Kidney (tissue), 14 donors: ENCODE measurements around the gene JPT2. TPM values are rescaled to one million over a fixed set of nuclear protein-coding genes. Genes with fewer than 3 reads are reported as not detected.

ENCODE experiments used
- DNase-seq, 5 donors: peaks; one replicate each; pipeline ENCODE4 v3.0.0-alpha.2; 2013 to 2020
- FAIRE-seq: peaks from 2 replicates; lab custom pipeline; 2012; peaks lifted over from hg19 to GRCh38; lab: Jason Lieb, UNC
- H3K27ac ChIP-seq, 2 donors: one replicate each; pipeline ENCODE4 v1.7.0; 2013; ENCODE audit warnings: low read depth in 2 of 2, low read length in 2 of 2, inconsistent platforms in 1 of 2
- H3K27me3 ChIP-seq: one replicate; pipeline ENCODE4 v1.7.1; 2013; ENCODE audit warnings: low read length, inconsistent platforms; ENCODE audit not compliant: control insufficient read depth, insufficient read depth
- H3K36me3 ChIP-seq, 3 donors: one replicate each; pipeline versions ENCODE4 v1.7.0 to v1.7.1; 2013; ENCODE audit warnings: low read length in 3 of 3, control low read depth in 1 of 3, inconsistent platforms in 1 of 3; ENCODE audit not compliant: insufficient read depth in 3 of 3, control insufficient read depth in 2 of 3
- H3K4me1 ChIP-seq, 3 donors: one replicate each; pipeline versions ENCODE4 v1.7.0 to v1.7.1; 2013; ENCODE audit warnings: low read length in 3 of 3, inconsistent platforms in 1 of 3, low read depth in 1 of 3; ENCODE audit not compliant: control insufficient read depth in 2 of 3, insufficient read depth in 2 of 3
- H3K4me3 ChIP-seq, 3 donors: one replicate each; pipeline versions ENCODE4 v1.7.0 to v1.8.1; 2013; ENCODE audit warnings: low read length in 3 of 3, control low read depth in 1 of 3, inconsistent platforms in 1 of 3
- H3K9ac ChIP-seq, 3 donors: one replicate each; pipeline versions ENCODE4 v1.7.0 to v1.7.1; 2013; ENCODE audit warnings: low read length in 3 of 3, control low read depth in 1 of 3, inconsistent platforms in 1 of 3
- H3K9me3 ChIP-seq, 3 donors: one replicate each; pipeline versions ENCODE4 v1.7.0 to v1.7.1; 2013; ENCODE audit warnings: low read length in 3 of 3, control low read depth in 1 of 3, inconsistent platforms in 1 of 3; ENCODE audit not compliant: control insufficient read depth in 2 of 3, insufficient read depth in 1 of 3
- intact Hi-C: fragments of 100-400 bp; cut with DNase I; formaldehyde crosslinking; loops from one replicate; pipeline ENCODE4 v1.11.1; 2022
- polyA plus RNA-seq: library from polyadenylated mRNA; stranded (reverse); fragments of 350-450 nt; fragmentation: Illumina TruSeq; extraction: RNeasy Lipid Tissue Mini Kit (QIAGEN cat#74804); gene quantifications from one replicate; pipeline ENCODE4 v1.2.3, GENCODE V29; 2014; ENCODE audit warnings: low read depth, low replicate concordance; ENCODE audit not compliant: insufficient read depth
- total RNA-seq: library from RNA; stranded (reverse); fragmentation: NEBNext Ultra II Directional; extraction: Animal tissue kit (Norgen Biotek cat#: 25700); gene quantifications from one replicate; pipeline ENCODE4 v1.2.1, GENCODE V29; 2021
- TF ChIP-seq, protein P1 (sequence below): IDR thresholded peaks from 3 replicates; pipeline ENCODE4 v1.5.1; 2012; ENCODE audit warnings: mild to moderate bottlenecking, moderate library complexity, borderline replicate concordance; ENCODE audit not compliant: insufficient read depth; ENCODE audit errors: extremely low read depth
- donor health status: control.
- donor health status: control.
- donor health status: control.
- donor health status: control.
- donor health status: control.
- donor health status: DM: yes; HTN: yes; CAD: no.
- donor health status: Normal renal cell carcinoma (clear cell type).

Gene JPT2
- total and polyA plus RNA-seq, 2 donors from 2014 or later, result 32.8 to 89.3 TPM

DNA sequence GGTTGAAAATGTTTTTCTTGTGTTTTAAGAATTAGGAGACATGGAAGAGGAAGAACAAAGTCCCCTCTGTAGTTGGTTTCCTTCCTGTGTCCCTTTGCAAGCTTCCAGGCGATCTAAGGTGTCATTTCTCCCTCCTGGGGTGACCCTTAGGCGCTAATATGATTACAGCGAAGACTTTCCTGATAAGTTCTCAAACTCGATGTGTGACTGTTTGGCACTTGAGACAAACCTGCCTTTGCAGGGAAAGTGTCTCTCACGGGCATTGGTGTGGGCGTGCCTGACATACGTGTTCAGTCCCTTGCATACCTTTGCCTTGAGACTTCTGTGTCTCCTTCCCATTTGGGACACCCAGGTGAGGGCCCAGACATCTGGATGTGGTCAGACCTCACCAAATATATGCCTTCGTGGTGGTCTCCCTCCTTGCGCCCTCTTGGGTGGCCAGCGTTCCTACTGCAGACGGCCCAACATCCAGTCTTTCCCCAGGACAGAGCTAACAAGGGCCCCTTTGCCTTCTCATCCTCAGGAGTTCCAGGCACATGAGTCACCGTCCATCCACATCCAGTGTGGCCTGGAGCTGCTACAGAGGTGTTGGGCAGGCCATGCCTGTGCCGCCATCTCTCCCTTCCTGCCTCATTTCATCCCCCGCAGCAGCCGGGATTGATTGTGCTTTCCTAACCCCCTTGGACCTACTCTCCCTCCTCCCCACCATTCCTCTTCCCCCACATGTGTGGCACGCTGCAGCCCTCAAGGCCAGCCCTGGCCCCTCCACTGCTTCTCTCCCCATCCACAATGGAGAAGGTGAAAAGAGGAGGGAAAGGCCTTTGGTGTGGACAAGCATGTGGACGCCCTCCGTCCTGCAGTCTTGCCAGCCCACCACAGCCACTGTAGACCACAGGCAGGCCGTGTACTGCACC lies 3.1 kb upstream of the JPT2 start:
- Histone ChIP-seq H3K9me3 (no peaks in the 10 kb centered on the region), H3K4me1 (peaks cover 0 to 4% (median 0%) of the 10 kb centered on the region in 3 donors), H3K9ac (no peak overlapping the region), H3K27ac (no peak overlapping the region), H3K4me3 (no peak overlapping the region), H3K36me3 (peaks cover 5 to 39% (median 35%) of the 10 kb centered on the region in 3 donors), H3K27me3 (no peaks in the 10 kb centered on the region)
- no peak for FAIRE-seq
- TF ChIP-seq, protein P1, sequence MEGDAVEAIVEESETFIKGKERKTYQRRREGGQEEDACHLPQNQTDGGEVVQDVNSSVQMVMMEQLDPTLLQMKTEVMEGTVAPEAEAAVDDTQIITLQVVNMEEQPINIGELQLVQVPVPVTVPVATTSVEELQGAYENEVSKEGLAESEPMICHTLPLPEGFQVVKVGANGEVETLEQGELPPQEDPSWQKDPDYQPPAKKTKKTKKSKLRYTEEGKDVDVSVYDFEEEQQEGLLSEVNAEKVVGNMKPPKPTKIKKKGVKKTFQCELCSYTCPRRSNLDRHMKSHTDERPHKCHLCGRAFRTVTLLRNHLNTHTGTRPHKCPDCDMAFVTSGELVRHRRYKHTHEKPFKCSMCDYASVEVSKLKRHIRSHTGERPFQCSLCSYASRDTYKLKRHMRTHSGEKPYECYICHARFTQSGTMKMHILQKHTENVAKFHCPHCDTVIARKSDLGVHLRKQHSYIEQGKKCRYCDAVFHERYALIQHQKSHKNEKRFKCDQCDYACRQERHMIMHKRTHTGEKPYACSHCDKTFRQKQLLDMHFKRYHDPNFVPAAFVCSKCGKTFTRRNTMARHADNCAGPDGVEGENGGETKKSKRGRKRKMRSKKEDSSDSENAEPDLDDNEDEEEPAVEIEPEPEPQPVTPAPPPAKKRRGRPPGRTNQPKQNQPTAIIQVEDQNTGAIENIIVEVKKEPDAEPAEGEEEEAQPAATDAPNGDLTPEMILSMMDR, result no peak
- no peak for DNase-seq
- intact Hi-C loops, result no loop called here

DNA sequence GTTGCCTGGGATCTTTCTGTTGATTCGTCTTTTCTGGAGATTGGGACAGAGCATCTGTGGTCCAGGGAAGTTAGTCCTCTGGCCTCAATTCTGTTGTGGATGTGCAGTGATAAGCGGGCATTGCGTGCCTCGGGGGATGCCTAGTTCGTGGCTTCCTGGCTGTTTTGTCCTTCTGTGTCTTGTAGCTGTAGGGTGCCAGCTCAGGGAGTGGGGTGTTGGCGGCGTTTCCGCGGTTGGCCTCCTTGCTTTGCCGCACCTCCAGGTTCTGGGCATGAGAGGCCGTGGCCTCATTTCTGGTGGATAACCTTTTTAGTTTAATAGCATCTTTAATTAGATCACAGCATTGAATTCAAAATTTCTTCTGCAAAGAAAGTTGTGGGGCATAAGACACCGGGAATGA lies 1.4 kb upstream of the JPT2 start:
- H3K9ac ChIP-seq, result no peak overlapping the region
- FAIRE-seq (no peak), DNase-seq (no peak)
- no peaks in the 10 kb centered on the region for H3K27me3 ChIP-seq
- no peak overlapping the region for H3K27ac ChIP-seq
- H3K36me3 ChIP-seq, result peaks cover 5 to 27% (median 23%) of the 10 kb centered on the region in 3 donors
- TF ChIP-seq, protein P1, result no peak
- H3K4me1 ChIP-seq, result peaks cover 0 to 4% (median 0%) of the 10 kb centered on the region in 3 donors
- intact Hi-C loops, result no loop called here
- H3K9me3 ChIP-seq, result no peaks in the 10 kb centered on the region
- H3K4me3 ChIP-seq, result no peak overlapping the region

DNA sequence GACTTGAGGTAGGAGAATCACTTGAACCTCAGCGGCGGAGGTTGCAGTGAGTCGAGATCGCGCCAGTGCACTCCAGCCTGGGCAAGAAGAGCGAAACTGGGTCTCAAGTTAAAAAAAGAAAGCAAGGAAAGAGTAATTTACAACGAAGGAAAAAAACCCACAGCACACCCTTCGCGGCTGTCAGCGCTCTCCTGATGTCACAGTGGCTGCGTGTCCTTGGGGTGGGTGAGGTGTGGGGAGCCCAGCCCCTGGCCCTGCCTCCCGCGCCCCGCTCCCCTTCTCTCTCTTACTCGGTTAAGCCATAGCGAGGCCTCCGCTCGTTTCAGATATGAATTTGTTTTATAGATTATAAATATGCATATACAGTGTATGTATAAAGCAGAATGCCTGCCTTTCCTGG lies 740 bp upstream of the JPT2 start:
- Histone ChIP-seq H3K4me1 (peaks cover 0 to 4% (median 0%) of the 10 kb centered on the region in 3 donors), H3K9ac (no peak overlapping the region), H3K27ac (no peak overlapping the region), H3K9me3 (no peaks in the 10 kb centered on the region), H3K4me3 (no peak overlapping the region), H3K27me3 (no peaks in the 10 kb centered on the region), H3K36me3 (peaks cover 5 to 25% (median 18%) of the 10 kb centered on the region in 3 donors)
- TF ChIP-seq, protein P1, result no peak
- DNase-seq, result no peak
- intact Hi-C loops, result no loop called here
- no peak for FAIRE-seq
